K562 (cell line): ENCODE data around the gene KMT2C. TPM values are rescaled to one million over a fixed set of nuclear protein-coding genes. Genes with fewer than 3 reads are reported as not detected.

Experiments
- ATF7 ChIP-seq: fragments of 450-650 bp; IDR thresholded peaks from 2 replicates; pipeline ENCODE4 v1.7.1; 2014; ENCODE audit warnings: mild to moderate bottlenecking, moderate library complexity
- BRF2 ChIP-seq: IDR thresholded peaks from 3 replicates; pipeline ENCODE4 v1.6.1; 2011; ENCODE audit warnings: borderline replicate concordance, mild to moderate bottlenecking; ENCODE audit not compliant: insufficient read length, insufficient read depth
- CHD1 ChIP-seq: fragments of 200-600 bp; sonication (generic); IDR thresholded peaks from one replicate; pipeline ENCODE4 v1.6.1; 2012; ENCODE audit warnings: mild to moderate bottlenecking, moderate library complexity, low read length, inconsistent platforms
- CHD2 ChIP-seq: IDR thresholded peaks from 2 replicates; pipeline ENCODE4 v1.6.1; 2011; ENCODE audit warnings: low read depth, low read length
- ETV1 ChIP-seq: fragments of 450-650 bp; conservative IDR thresholded peaks from 2 replicates; pipeline ENCODE4 v1.6.1; 2016; ENCODE audit warnings: missing genetic modification characterization, control low read depth, low read depth, missing compliant biosample characterization
- ETV5 ChIP-seq: sonication (generic); formaldehyde crosslinking; IDR thresholded peaks from 2 replicates; pipeline ENCODE4 v1.4.0; 2020; ENCODE audit warnings: low read depth, mild to moderate bottlenecking, missing genetic modification reagents
- FOSL1 ChIP-seq: fragments of 200-800 bp; sonication (Bioruptor generic); conservative IDR thresholded peaks from 2 replicates; pipeline ENCODE4 v1.6.1; 2016; ENCODE audit warnings: missing genetic modification characterization, missing compliant biosample characterization
- FOXA3 ChIP-seq, 2 experiments: fragments of 450-650 bp in 1 of 2; sonication (generic) in 1 of 2; formaldehyde crosslinking; IDR thresholded peaks in 1 of 2; conservative IDR thresholded peaks in 1 of 2; 2 replicates each; pipeline versions ENCODE4 v1.4.0 to v1.8.0; 2020 to 2022; ENCODE audit warnings: mild to moderate bottlenecking in 2 of 2, missing genetic modification reagents in 1 of 2
- IFI16 ChIP-seq: fragments of 250-450 bp; sonication (Bioruptor Pico); IDR thresholded peaks from 2 replicates; pipeline ENCODE4 v2.1.2; 2022; ENCODE audit warnings: mild to moderate bottlenecking, inconsistent platforms
- KLF1 ChIP-seq: fragments of 450-650 bp; IDR thresholded peaks from 2 replicates; pipeline ENCODE4 v1.6.1; 2016; ENCODE audit warnings: missing genetic modification characterization, missing compliant biosample characterization
- PURB ChIP-seq: sonication (generic); formaldehyde crosslinking; IDR thresholded peaks from 2 replicates; pipeline ENCODE4 v1.9.0; 2021; ENCODE audit warnings: low read depth, mild to moderate bottlenecking, missing genetic modification reagents
- SP1 ChIP-seq: sonication (generic); formaldehyde crosslinking; IDR thresholded peaks from 2 replicates; pipeline ENCODE4 v1.8.1; 2022; ENCODE audit warnings: mild to moderate bottlenecking, missing genetic modification reagents
- TBP ChIP-seq: optimal IDR thresholded peaks from 2 replicates; pipeline ENCODE3; 2011; ENCODE audit warnings: low read depth, low read length, improper control_type of control experiment
- ZBTB8A ChIP-seq: fragments of 450-650 bp; IDR thresholded peaks from 2 replicates; pipeline ENCODE4 v1.6.1; 2018; ENCODE audit warnings: mild to moderate bottlenecking, moderate library complexity; ENCODE audit not compliant: partially characterized antibody
- ZBTB9 ChIP-seq: fragments of 450-650 bp; formaldehyde crosslinking; IDR thresholded peaks from 2 replicates; pipeline ENCODE4 v1.4.0; 2020; ENCODE audit warnings: mild to moderate bottlenecking, moderate library complexity
- ZNF592 ChIP-seq: fragments of 450-650 bp; IDR thresholded peaks from 2 replicates; pipeline ENCODE4 v1.6.1; 2017; ENCODE audit warnings: antibody characterized with exemption, mild to moderate bottlenecking
- ZNF699 ChIP-seq: fragments of 250-450 bp; sonication (Bioruptor Pico); IDR thresholded peaks from 2 replicates; pipeline ENCODE4 v1.8.0; 2021; ENCODE audit warnings: mild to moderate bottlenecking, moderate library complexity; ENCODE audit not compliant: insufficient replicate concordance
- ZNF766 ChIP-seq: fragments of 200-800 bp; sonication (Bioruptor generic); conservative IDR thresholded peaks from 2 replicates; pipeline ENCODE4 v1.6.1; 2016; ENCODE audit warnings: missing genetic modification characterization, missing compliant biosample characterization
- polyA plus RNA-seq, 8 experiments: library from polyadenylated mRNA; depleted of rRNA in 4 of 8; stranded (reverse) in 5 of 8; unstranded in 3 of 8; fragments of >200 nt; fragmentation: Nextera tagmentation in 2 of 8; fragmentation: Illumina TruSeq in 1 of 8; extraction: Ambion mirVana in 2 of 8; extraction: Trizol in 1 of 8; gene quantifications; 2 replicates each; pipeline versions ENCODE4 v1.2.1 to v1.2.3, GENCODE V29; 2011 to 2014; ENCODE audit warnings: inconsistent platforms in 1 of 8, missing spikeins in 1 of 8
- total RNA-seq, 7 experiments: library from RNA; depleted of rRNA in 6 of 7; stranded (reverse); fragments of >200 nt in 6 of 7; fragmentation: Illumina TruSeq in 2 of 7; extraction: Trizol in 2 of 7; gene quantifications; 2 replicates each; pipeline versions ENCODE4 v1.2.1 to v1.2.3, GENCODE V29; 2011 to 2021; ENCODE audit warnings: low replicate concordance in 1 of 7

Gene KMT2C
- total and polyA plus RNA-seq, 9 of the 15 experiments (the other 6 are each of a cell fraction or from before 2014, with no cell fraction given): 4.9 to 67.8 (median 27.1) TPM

- peak; percentile 95; the same call in 1 of the 2 replicates for TF ChIP-seq ZNF592
- TF ChIP-seq CHD1: peak; percentile 48
- TF ChIP-seq SP1 (CRISPR knock-in tag): peak; percentile 85
- TF ChIP-seq BRF2: no peak
- TF ChIP-seq KLF1 (tag): no peak
- TF ChIP-seq FOXA3 (CRISPR knock-in tag; conservative IDR thresholded peaks at IDR 0.05 in 1 of 2, IDR thresholded peaks at IDR 0.05 in 1 of 2): no peak
- TF ChIP-seq ZBTB9: peak; percentile 34; the same call in 1 of the 2 replicates
- peak; percentile 46; the same call in 1 of the 2 replicates for TF ChIP-seq FOSL1 (tag)
- TF ChIP-seq ZBTB8A: no peak
- TF ChIP-seq CHD2: peak; percentile 56
- TF ChIP-seq IFI16 (CRISPR knock-in tag): no peak
- TF ChIP-seq TBP: peak; percentile 51
- peak; percentile 69 for TF ChIP-seq ETV5 (CRISPR knock-in tag)
- peak; percentile 64 for TF ChIP-seq ZNF766 (CRISPR knock-in tag)
- TF ChIP-seq ZNF699 (CRISPR knock-in tag): no peak
- peak; percentile 88 for TF ChIP-seq ATF7
- no peak for TF ChIP-seq PURB (CRISPR knock-in tag)
- TF ChIP-seq ETV1: no peak
Measured at GRCh38 chr7:152436111-152436930, 518 bp upstream of the KMT2C start (continued).
